ENCODE measurements around the gene PPEF1.

- TF ChIP-seq CTCF (IDR thresholded peaks at IDR 0.05; ENCODE audit: low read depth, low read length, poor library complexity, severe bottlenecking) = no peak
- no peak for TF ChIP-seq EZH2phosphoT487 (IDR thresholded peaks at IDR 0.05; ENCODE audit: borderline replicate concordance, low read length)
Measured at GRCh38 chrX:18871161-18871890, 163.9 kb downstream of the PPEF1 start.

Data from DOHH2 (cell line).